ENCODE measurements around the gene CDT1.

GRCh38 chr16:88800277-88800592 lies 3.4 kb upstream of the CDT1 start:
- TF ChIP-seq POLR2AphosphoS5 (IDR thresholded peaks at IDR 0.05; ENCODE audit: borderline replicate concordance, low read depth, low read length) (no peak), EZH2 (IDR thresholded peaks at IDR 0.05) (no peak)
